OCI-LY1 (cell line): ENCODE data around the gene KCNMA1.

ENCODE experiments used
- CTCF ChIP-seq: fragments of 200-600 bp; sonication (generic), shearing (Covaris generic); IDR thresholded peaks from 2 replicates; pipeline ENCODE4 v1.5.1; 2017; ENCODE audit warnings: mild to moderate bottlenecking, antibody characterized with exemption, low read length, moderate library complexity, mixed read lengths
- EZH2 ChIP-seq: fragments of 200-600 bp; sonication (generic), shearing (Covaris generic); IDR thresholded peaks from 2 replicates; pipeline ENCODE4 v1.8.0; 2017; ENCODE audit warnings: borderline replicate concordance, mixed run types, mild to moderate bottlenecking, antibody characterized with exemption, low read length, moderate library complexity, mixed read lengths

GRCh38 chr10:77091597-77092165 is 545.9 kb downstream of the KCNMA1 start:
- TF ChIP-seq EZH2 = no peak
- no peak for TF ChIP-seq CTCF
